HG03520 (cell line): ENCODE results near the gene DNAAF5.
A peak's percentile ranks its signal among the peaks of the same experiment; 100 is the strongest.
"Not testable (repeated sequence)": the region's sequence is repeated elsewhere in the genome, so short reads cannot be mapped to it uniquely, and the experiment has no call there.

ENCODE experiments used
- ATAC-seq: cut with Tn5 transposase; IDR thresholded peaks from one replicate; pipeline ENCODE4 v1.9.1; 2021; ENCODE audit warnings: mild to moderate bottlenecking, moderate library complexity; ENCODE audit not compliant: unreplicated experiment

Gene DNAAF5

GRCh38 chr7:802500-803242, 76.2 kb downstream of the DNAAF5 start:
- no peak for ATAC-seq

DNA sequence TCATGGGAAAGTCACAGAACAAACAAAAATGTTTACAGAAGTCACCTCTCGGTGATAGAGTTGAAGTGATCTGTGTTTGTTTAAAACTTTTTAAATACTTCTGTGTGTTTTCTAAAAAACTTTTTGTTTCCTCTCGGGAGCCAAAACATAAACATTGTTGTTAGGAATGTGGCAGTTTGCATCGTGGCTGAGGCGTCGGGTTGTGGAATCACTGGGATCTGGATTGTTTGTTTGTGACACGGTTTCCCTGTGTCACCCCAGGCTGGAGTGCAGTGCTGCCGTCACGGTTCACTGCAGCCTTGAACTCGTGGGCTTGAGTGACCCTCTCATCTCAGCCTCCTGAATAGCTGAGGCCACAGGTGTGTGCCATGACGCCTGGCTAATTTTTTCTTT, 76.7 kb downstream of the DNAAF5 start:
- no peak for ATAC-seq

DNA sequence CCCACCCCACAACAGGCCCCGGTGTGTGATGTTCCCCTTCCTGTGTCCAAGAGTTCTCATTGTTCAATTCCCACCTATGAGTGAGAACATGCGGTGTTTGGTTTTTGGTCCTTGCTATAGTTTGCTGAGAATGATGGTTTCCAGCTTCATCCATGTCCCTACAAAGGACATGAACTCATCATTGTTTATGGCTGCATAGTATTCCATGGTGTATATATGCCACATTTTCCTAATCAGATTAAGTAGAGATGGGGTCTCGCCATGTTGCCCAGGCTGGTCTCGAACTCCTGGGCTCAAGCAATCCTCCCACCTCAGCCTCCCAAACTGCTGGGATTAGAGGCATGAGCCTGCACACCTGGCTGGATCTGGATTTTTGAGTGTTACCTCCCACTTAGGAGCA, 77.3 kb downstream of the DNAAF5 start:
- not testable (repeated sequence) for ATAC-seq

- ATAC-seq = no peak
Measured at GRCh38 chr7:805261-805660, 78.8 kb downstream of the DNAAF5 start.

- no peak for ATAC-seq
Measured at GRCh38 chr7:815284-816216, 89.1 kb downstream of the DNAAF5 start.

- ATAC-seq = peak; percentile 82
Measured at GRCh38 chr7:816300-816750, 89.8 kb downstream of the DNAAF5 start.

- peak; percentile 12 for ATAC-seq
Measured at GRCh38 chr7:816751-817671, 90.5 kb downstream of the DNAAF5 start.

- ATAC-seq = no peak
Measured at GRCh38 chr7:818031-818699, 91.7 kb downstream of the DNAAF5 start.

- ATAC-seq = no peak
Measured at GRCh38 chr7:820341-820740, 93.8 kb downstream of the DNAAF5 start.

DNA sequence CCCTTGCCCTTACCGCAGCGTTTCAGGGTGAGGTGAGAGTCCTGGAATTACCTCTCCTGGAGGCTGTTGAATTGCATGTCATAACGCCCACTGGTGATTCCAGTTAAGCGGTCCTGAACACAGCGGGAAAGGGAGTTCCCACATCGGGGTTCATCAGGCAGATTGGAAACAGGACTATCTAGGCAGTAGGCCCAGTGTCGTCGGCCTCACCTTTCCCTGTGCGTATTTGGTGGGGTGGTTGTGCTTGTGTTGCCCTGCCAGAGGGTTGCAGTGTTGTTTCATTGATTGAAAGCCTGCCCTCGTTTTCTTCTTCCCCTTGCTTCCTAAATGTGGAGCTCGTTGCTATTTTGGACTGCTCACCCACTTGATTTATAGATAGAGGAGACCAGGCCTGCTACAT, 95.2 kb downstream of the DNAAF5 start:
- ATAC-seq = no peak

DNA sequence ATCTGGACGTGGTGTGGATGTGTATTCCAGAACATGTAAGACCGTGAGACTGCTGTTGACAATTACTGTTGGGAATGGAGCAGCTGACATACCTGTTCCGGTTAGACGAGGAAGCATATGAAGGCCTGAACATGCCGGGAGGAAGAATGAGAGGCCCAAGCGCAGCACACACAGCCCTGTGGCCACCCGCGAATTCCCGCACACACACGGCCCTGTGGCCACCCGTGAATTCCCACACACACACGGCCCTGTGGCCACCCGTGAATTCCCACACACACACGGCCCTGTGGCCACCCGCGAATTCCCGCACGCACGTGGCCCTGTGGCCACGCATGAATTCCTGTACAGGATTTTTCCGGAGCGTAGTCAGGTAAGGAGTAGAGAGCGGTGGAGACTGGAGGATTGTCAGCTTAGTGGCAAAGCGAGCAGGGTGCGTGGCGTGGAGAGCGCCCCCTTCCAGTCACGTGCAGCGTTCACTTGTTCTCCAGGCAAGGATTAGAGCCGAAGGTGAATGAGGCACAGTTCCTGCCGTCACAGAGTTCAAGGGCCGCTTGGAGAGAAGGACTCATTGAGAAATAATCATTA, 96.3 kb downstream of the DNAAF5 start:
- no peak for ATAC-seq

DNA sequence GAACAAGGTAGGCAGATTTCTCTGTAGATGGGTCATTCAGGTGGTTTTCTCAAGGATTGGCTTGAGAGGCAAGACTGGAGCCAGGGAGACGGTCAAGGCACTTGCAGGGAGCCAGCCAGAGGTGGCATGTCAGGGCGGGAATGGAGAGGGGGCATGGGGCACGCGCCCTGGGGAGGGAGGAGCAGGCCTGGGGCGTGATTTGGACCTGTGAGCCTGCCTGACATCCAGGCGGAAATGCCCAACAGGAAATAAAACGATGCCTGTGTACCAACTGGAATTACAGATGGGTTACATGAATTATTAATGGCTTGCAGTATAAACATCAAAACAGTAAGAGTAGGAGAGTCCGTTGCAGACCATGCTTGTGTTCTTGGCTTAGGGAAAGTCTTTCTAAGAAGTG, 97.2 kb downstream of the DNAAF5 start:
- ATAC-seq = no peak

DNA sequence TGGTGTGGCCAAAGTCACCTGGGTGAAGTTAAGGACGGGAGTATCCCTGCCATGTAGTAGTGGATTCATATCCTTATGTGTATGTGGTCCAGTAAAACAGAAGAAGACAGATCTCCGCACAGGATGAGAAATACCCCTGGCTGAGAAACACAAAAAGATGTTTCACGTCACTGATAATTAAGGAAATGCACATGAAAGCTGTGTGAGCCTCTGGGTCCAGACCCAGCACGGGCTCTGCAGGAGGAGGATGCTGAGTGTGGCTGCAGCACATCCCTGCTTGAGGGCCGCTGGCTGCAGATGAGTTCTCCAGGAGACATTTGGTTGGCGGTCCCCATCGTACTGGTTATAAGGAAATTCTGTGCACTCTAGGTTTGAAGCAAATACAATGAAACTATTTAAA, 97.6 kb downstream of the DNAAF5 start:
- ATAC-seq = no peak

DNA sequence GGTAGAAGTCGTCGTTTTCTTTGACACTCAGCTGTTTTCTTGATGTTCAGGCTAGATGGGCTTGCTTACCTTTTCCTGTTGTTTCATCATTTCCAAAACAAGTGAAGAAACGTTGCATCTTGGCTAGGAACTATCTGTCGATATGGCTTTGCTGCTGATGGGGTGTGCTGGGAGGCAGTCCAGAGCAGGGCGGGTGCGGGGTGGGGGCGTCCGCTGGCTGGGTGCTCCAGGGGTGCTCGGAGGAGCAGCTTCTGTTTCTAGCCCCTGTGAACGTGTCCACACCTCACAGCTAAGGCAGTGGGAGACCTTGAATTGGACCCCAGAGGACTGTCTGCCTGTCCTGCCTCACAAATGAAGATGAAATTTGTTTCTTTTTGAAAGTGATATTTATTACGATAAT, 98.2 kb downstream of the DNAAF5 start:
- ATAC-seq = no peak

- ATAC-seq = no peak
Measured at GRCh38 chr7:825386-825785, 98.9 kb downstream of the DNAAF5 start.

DNA sequence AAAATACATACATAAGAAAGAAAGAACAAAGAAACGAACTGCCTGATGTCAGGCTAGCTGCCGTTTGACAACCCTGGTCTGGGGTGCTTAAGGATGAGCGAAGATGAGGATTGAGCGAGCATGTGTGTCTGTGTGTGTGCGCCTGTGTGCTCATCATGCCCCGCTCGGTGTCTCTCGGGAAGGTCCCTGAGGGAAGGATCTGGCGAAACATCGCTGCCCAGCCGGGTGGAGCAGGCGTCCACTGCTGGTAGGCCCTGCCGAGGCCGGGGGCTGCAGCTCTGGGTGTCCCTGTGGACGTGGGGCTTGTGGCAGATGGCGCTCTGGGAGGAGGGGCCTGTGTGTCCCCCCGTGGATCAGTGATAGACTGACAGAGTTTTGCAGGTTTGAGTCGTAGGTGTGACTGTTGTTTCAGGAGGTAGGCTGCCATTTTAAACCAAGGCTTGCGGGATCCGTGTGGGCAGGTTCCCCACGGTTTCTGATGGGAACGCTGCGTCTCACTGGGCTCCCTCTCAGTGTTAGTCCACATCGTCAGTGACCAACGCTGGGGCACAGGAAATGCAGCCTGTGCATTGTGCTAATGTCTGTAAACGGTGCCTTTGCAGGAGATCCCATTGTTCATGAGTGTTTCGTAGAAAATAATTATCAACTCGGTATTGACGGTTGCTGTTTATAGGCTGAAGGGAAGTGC, 99.9 kb downstream of the DNAAF5 start:
- ATAC-seq = no peak

GRCh38 chr7:828793-829561, 102.5 kb downstream of the DNAAF5 start:
- no peak for ATAC-seq

DNA sequence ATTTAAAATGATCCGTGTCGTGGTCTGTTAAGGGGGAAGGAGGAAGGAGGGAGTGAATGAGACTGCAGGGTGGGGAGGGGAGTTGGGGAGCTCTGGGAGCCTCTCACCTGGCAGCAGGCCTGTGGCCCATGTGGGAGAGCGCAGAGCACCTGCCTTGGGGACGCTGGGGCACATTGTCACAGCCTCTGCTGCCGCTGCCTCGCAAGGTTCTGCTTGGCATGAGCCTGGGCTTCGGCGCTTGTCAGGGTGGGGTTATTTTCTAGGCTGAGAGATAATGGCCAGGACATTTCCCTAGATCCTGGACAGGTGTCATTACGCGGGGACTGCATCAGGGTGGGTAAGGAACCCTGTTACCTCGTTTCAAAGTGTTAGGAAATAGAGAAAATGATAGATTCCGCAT, 103.6 kb downstream of the DNAAF5 start:
- ATAC-seq = no peak
